ENCODE measurements around the gene ROCK2. TPM values are rescaled to one million over a fixed set of nuclear protein-coding genes. Genes with fewer than 3 reads are reported as not detected.
A peak's percentile ranks its signal among the peaks of the same experiment; 100 is the strongest.

ROCK2 gene
- total and polyA plus RNA-seq, 2 of the 8 experiments (the other 6 are each of a cell fraction or from before 2014, with no cell fraction given) = 2.7 to 29.0 TPM

GRCh38 chr2:11254100-11254536 is 90.3 kb downstream of the ROCK2 start:
- Histone ChIP-seq H3K14ac (ENCODE audit: insufficient read length) (no peak overlapping the region), H2BK20ac (ENCODE audit: low read length) (no peak overlapping the region), H2BK120ac (replicated peaks; ENCODE audit: low read depth, low read length) (no peak overlapping the region), H3K9ac (replicated peaks in 1 of 4; ENCODE audit: extremely low read depth in 1 of 4, low read depth in 3 of 4, low read length in 3 of 4) (no peak overlapping the region), H2AK5ac (ENCODE audit: low read depth, low read length) (no peak overlapping the region), H4K8ac (ENCODE audit: extremely low read depth, insufficient read depth, low read length) (no peak overlapping the region), H3K4me2 (ENCODE audit: insufficient read depth in 1 of 2, low read depth in 2 of 2, low read length in 2 of 2) (no peak overlapping the region), H3K79me2 (ENCODE audit: control insufficient read depth in 1 of 2, insufficient read depth in 2 of 2, low read length in 2 of 2) (peaks cover 0 to 8% of the 10 kb centered on the region in 2 experiments; a peak in 1 of 4 replicates), H3K79me1 (ENCODE audit: low read depth, low read length) (no peaks in the 10 kb centered on the region; the same call in 1 of the 2 replicates), H4K91ac (replicated peaks; ENCODE audit: insufficient read length, low read length) (no peak overlapping the region), H2BK5ac (ENCODE audit: low read depth, low read length) (no peak overlapping the region), H3K36me3 (ENCODE audit: control insufficient read depth in 2 of 4, insufficient read depth in 4 of 4, low read length in 3 of 4) (no peaks in the 10 kb centered on the region), H3K4me1 (replicated peaks in 1 of 4; ENCODE audit: control insufficient read depth in 3 of 4, insufficient read depth in 4 of 4, low read length in 3 of 4) (no peaks in the 10 kb centered on the region), H3K4ac (replicated peaks; ENCODE audit: insufficient read length, low read depth, low read length) (no peak overlapping the region), H3K18ac (ENCODE audit: extremely low read depth, low read length) (no peak overlapping the region), H4K5ac (ENCODE audit: insufficient read length, low read depth, low read length) (no peak overlapping the region), H3K23ac (ENCODE audit: insufficient read length) (no peak overlapping the region), H3K4me3 (ENCODE audit: extremely low read depth in 1 of 4, insufficient read depth in 2 of 4, low read depth in 3 of 4, low read length in 4 of 4) (no peak overlapping the region), H3K9me3 (ENCODE audit: insufficient read depth in 2 of 2, low read depth in 1 of 2, low read length in 1 of 2) (no peaks in the 10 kb centered on the region), H4K20me1 (replicated peaks in 1 of 2; ENCODE audit: control insufficient read depth in 1 of 2, insufficient read depth in 2 of 2, low read length in 2 of 2) (no peaks in the 10 kb centered on the region), H2AFZ (ENCODE audit: low read length) (no peak overlapping the region), H3K23me2 (ENCODE audit: low read depth, low read length) (no peaks in the 10 kb centered on the region), H2BK15ac (ENCODE audit: low read length) (no peak overlapping the region), H3K27me3 (replicated peaks in 1 of 4; ENCODE audit: control insufficient read depth in 3 of 4, extremely low read depth in 1 of 4, insufficient read depth in 3 of 4, low read length in 3 of 4) (no peaks in the 10 kb centered on the region), H3K56ac (replicated peaks; ENCODE audit: insufficient read length, low read depth, low read length) (no peak overlapping the region), H3K27ac (ENCODE audit: low read depth, low read length) (0 out of 2 replicates have a peak overlapping the region, but pooled peaks have one; percentile 19), H2BK12ac (ENCODE audit: low read depth, low read length) (no peak overlapping the region)
- ChIA-PET CTCF (ENCODE audit: partially characterized antibody) (no interaction called here), POLR2A (ENCODE audit: partially characterized antibody) (interaction anchor here (0.5 kb wide), 1 partner anchor 771 kb away, joined by 4 read pairs; no protein-coding TSS in a partner anchor)
- WGBS, 2 experiments (ENCODE audit: extremely low coverage in 1 of 2, insufficient coverage in 1 of 2, insufficient read length in 1 of 2, insufficient replicate concordance in 2 of 2, low coverage in 1 of 2, low lambda C conversion rate in 2 of 2, missing lambda C conversion rate in 1 of 2) = 83% methylated on average over 2 of the region's 2 CpGs; no CpG with 5 or more reads in 1 of the 2 experiments
- DNase-seq (ENCODE audit: low read depth in 1 of 2, low spot score in 2 of 2) = no peak
- FAIRE-seq = no peak
- no peak for TF ChIP-seq RBBP5 (IDR thresholded peaks at IDR 0.05; ENCODE audit: borderline replicate concordance, low read depth, low read length)
- no peak for TF ChIP-seq SUZ12 (IDR thresholded peaks at IDR 0.05; ENCODE audit: low read length)
- TF ChIP-seq SIN3A (conservative IDR thresholded peaks at IDR 0.05 in 1 of 2, IDR thresholded peaks at IDR 0.05 in 1 of 2; ENCODE audit: low read depth in 1 of 2, low read length in 2 of 2) = no peak
- no peak for TF ChIP-seq EP300 (IDR thresholded peaks at IDR 0.05; ENCODE audit: borderline replicate concordance in 1 of 2, low read depth in 2 of 2, low read length in 2 of 2)
- TF ChIP-seq POU5F1 (IDR thresholded peaks at IDR 0.05; ENCODE audit: low read depth, low read length) = no peak
- no peak for TF ChIP-seq JUN (IDR thresholded peaks at IDR 0.05; ENCODE audit: low read depth, low read length)
- TF ChIP-seq GABPA (IDR thresholded peaks at IDR 0.05; ENCODE audit: borderline replicate concordance, insufficient read depth, low read length) = no peak
- no peak for TF ChIP-seq CHD2 (IDR thresholded peaks at IDR 0.05; ENCODE audit: low read length)
- TF ChIP-seq SAP30 (IDR thresholded peaks at IDR 0.05; ENCODE audit: insufficient read depth, insufficient replicate concordance, low read length) = no peak
- TF ChIP-seq TAF7 (optimal IDR thresholded peaks at IDR 0.05; ENCODE audit: borderline replicate concordance, low read depth, low read length) = no peak
- TF ChIP-seq CBX5 (IDR thresholded peaks at IDR 0.05; ENCODE audit: low read depth, low read length) = no peak
- TF ChIP-seq CREB1 (IDR thresholded peaks at IDR 0.05) = no peak
- no peak for TF ChIP-seq RNF2 (IDR thresholded peaks at IDR 0.05; ENCODE audit: borderline replicate concordance, low read depth, low read length, missing control alignments, poor library complexity, severe bottlenecking)

All from H1 (cell line).